HEK293T (cell line): ENCODE measurements around the gene TRIM36.
A peak's percentile ranks its signal among the peaks of the same experiment; 100 is the strongest.

Source experiments
- CTCF ChIA-PET: fragments of 350-600 bp; formaldehyde crosslinking; extraction: SDS; loops from one replicate; lab custom pipeline; 2021; ENCODE audit warnings: antibody characterized with exemption, inconsistent platforms; lab: Yijun Ruan, JAX
- POLR2A ChIA-PET: fragments of 350-600 bp; formaldehyde crosslinking; extraction: SDS; loops from one replicate; lab custom pipeline; 2020; ENCODE audit warnings: antibody characterized with exemption, inconsistent platforms; lab: Yijun Ruan, JAX
- DNase-seq: peaks from one replicate; pipeline ENCODE4 v3.0.0; 2012; ENCODE audit warnings: mixed read lengths; ENCODE audit errors: extremely low spot score
- ARNT ChIP-seq: fragments of 450-650 bp; IDR thresholded peaks from 2 replicates; pipeline ENCODE4 v1.6.1; 2017; ENCODE audit warnings: mild to moderate bottlenecking
- BHLHE40 ChIP-seq: fragments of 450-650 bp; IDR thresholded peaks from 2 replicates; pipeline ENCODE4 v1.6.1; 2016; ENCODE audit warnings: mild to moderate bottlenecking, moderate library complexity, borderline replicate concordance
- CTBP1 ChIP-seq: fragments of 450-650 bp; IDR thresholded peaks from 2 replicates; pipeline ENCODE4 v1.6.1; 2016; ENCODE audit warnings: borderline replicate concordance
- ELF4 ChIP-seq: fragments of 450-650 bp; IDR thresholded peaks from 2 replicates; pipeline ENCODE4 v1.6.1; 2017; ENCODE audit warnings: antibody characterized with exemption
- FOXA1 ChIP-seq: fragments of 450-650 bp; IDR thresholded peaks from 2 replicates; pipeline ENCODE4 v1.6.1; 2016; ENCODE audit warnings: mild to moderate bottlenecking
- FOXK2 ChIP-seq: fragments of 450-650 bp; IDR thresholded peaks from 2 replicates; pipeline ENCODE4 v1.6.1; 2016; ENCODE audit warnings: mild to moderate bottlenecking
- FOXM1 ChIP-seq: fragments of 450-650 bp; IDR thresholded peaks from 2 replicates; pipeline ENCODE4 v1.6.1; 2017; ENCODE audit warnings: mild to moderate bottlenecking, borderline replicate concordance
- HDGF ChIP-seq: fragments of 450-650 bp; IDR thresholded peaks from 2 replicates; pipeline ENCODE4 v1.6.1; 2017; ENCODE audit warnings: antibody characterized with exemption, borderline replicate concordance
- L3MBTL2 ChIP-seq: fragments of 450-650 bp; conservative IDR thresholded peaks from 2 replicates; pipeline ENCODE4 v1.6.1; 2016; ENCODE audit warnings: mild to moderate bottlenecking
- LEF1 ChIP-seq: fragments of 450-650 bp; IDR thresholded peaks from 2 replicates; pipeline ENCODE4 v1.6.1; 2017; ENCODE audit warnings: mild to moderate bottlenecking, borderline replicate concordance
- NFRKB ChIP-seq: fragments of 450-650 bp; IDR thresholded peaks from 2 replicates; pipeline ENCODE4 v1.6.1; 2016; ENCODE audit warnings: mild to moderate bottlenecking, moderate library complexity
- SP1 ChIP-seq: fragments of 450-650 bp; IDR thresholded peaks from 2 replicates; pipeline ENCODE4 v1.6.1; 2017
- SUZ12 ChIP-seq: fragments of 450-650 bp; IDR thresholded peaks from 2 replicates; pipeline ENCODE4 v1.6.1; 2016; ENCODE audit warnings: mild to moderate bottlenecking
- TARDBP ChIP-seq: fragments of 450-650 bp; IDR thresholded peaks from 2 replicates; pipeline ENCODE4 v1.6.1; 2016
- ZNF384 ChIP-seq: fragments of 450-650 bp; IDR thresholded peaks from 2 replicates; pipeline ENCODE4 v1.6.1; 2016
- TF ChIP-seq, protein P1 (sequence below): fragments of 450-650 bp; IDR thresholded peaks from 2 replicates; pipeline ENCODE4 v1.6.1; 2016

TRIM36 gene

DNA sequence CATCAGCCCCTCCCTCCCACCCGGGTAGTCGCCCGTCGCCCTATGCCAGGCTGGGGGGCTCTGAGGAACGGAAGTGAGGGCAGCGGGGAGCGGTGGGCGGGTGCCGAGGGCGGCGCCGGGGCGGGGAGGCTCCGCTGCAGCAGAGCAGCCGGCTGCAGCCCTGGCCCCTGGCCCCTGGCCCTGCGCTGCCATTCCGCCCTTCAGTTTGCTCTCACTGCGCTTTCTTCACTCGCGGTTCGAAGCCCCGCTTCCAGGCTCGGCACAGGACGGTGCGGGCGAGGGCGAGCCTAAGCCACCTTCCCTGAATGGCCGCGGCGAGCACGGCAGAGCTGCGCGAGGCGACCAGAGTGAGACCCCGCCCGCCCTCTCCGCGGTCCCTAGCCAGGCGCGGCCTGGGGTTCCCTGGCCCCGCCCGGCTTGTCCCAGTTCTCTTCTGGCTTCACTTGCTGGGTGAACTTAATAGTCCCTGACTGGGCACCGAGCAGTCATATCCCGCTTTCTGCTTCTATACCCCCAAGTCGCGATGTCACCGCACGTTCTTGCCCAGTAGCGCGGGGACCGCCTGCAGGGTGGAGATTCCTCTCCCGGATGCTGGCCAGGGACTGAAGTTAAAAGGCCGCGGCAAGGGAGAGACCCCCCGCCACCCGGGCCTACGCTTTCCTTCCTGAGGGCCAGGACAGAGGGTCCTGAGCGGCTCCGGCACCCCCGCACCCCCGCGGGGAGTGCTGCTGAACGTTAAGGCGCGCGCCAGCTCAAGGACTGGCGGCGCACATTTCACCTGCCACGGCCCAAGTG lies 623 bp upstream of the TRIM36 start:
- ChIA-PET POLR2A (interaction anchor here (0.6 to 1.7 kb wide), 5 partner anchors 9 to 92 kb away, joined by 3 to 6 read pairs (median 4); partner anchors contain the start of gene PGGT1B), CTCF (no interaction called here)
- peak; percentile 53 for DNase-seq
- TF ChIP-seq L3MBTL2 (peak; percentile 63; the same call in 1 of the 2 replicates), SP1 (peak; percentile 67), ELF4 (no peak)

DNA sequence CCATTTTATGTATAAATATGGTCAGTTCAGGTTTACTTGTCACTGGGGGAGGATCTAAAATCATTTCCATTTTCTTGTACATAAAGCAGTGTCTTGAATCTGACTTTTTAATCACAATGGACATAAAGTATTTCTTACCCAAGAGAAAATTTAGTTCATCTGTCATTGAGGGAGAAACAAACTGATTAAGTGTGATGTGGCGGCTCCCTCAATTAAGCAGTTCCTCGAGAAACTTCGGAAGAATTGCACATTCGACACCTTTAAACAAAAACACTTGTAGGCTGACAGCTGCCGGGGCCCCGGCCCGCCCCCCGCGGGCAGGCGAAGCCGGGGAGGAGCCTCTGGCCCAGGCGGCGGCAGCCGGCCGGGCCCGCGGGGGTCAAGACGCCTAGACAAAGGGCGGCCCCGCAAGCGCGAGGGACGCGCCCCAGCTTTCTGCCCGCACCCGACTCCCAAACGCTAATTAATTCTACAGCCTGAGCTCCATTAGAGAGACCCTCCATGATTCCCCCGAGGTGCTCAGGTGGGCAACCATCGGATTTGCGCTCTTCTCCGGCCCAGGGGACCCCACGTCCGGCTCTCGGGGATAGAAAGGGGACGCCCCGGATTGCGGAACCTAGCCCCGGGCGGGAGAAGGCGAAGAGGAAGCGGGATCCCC lies 750 bp downstream of the TRIM36 start:
- TF ChIP-seq TARDBP (no peak), ZNF384 (no peak), CTBP1 (no peak), LEF1 (no peak), FOXM1 (no peak), NFRKB (no peak), BHLHE40 (no peak), HDGF (no peak)
- TF ChIP-seq, protein P1, sequence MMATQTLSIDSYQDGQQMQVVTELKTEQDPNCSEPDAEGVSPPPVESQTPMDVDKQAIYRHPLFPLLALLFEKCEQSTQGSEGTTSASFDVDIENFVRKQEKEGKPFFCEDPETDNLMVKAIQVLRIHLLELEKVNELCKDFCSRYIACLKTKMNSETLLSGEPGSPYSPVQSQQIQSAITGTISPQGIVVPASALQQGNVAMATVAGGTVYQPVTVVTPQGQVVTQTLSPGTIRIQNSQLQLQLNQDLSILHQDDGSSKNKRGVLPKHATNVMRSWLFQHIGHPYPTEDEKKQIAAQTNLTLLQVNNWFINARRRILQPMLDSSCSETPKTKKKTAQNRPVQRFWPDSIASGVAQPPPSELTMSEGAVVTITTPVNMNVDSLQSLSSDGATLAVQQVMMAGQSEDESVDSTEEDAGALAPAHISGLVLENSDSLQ = no peak
- peak; percentile 37 for DNase-seq
- ChIA-PET POLR2A (interaction anchor here (1.0 to 1.7 kb wide), 2 partner anchors 11 to 68 kb away, joined by 5 to 6 read pairs; no protein-coding TSS in a partner anchor), CTCF (no interaction called here)

DNA sequence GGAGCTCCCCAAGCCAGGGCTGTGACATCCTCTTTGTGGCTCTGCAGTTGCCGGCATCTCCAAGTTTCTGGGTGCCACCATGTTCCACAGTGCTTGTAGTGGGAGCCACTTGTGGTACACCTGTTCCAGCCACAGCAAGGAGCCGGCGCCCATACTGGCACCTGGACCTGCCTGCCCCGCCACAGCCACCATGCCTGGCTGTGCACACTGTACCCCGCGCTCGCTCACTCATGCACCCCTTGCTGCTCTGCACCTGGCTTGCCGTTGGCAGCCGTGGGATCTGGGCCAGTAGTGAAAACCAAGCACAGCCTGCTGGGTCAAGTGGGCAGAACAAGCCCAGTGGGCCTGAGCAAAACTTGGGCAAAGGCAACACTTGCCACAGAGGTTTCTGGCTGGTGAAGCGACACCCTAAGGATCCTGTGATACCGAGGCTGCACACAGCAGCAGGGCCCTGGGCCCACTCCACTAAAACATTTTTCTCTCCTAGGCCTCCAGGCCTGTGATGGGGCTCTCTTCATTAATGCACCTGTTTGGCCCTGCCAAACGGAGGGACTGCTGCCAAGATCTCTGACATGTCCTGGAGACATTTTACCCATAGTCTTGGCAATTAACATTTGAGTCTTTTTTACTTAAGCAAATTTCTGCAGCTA lies 2.8 kb downstream of the TRIM36 start:
- ChIA-PET POLR2A (no interaction called here), CTCF (no interaction called here)
- no peak for TF ChIP-seq NFRKB
- TF ChIP-seq FOXK2 = no peak
- no peak for TF ChIP-seq L3MBTL2
- TF ChIP-seq ZNF384 = no peak
- no peak for TF ChIP-seq LEF1
- TF ChIP-seq, protein P1 = no peak
- no peak for TF ChIP-seq BHLHE40
- TF ChIP-seq SP1 = no peak
- TF ChIP-seq HDGF = no peak
- no peak for TF ChIP-seq CTBP1
- no peak for TF ChIP-seq TARDBP
- no peak for TF ChIP-seq SUZ12
- TF ChIP-seq ELF4 = no peak
- TF ChIP-seq ARNT = no peak
- TF ChIP-seq FOXM1 = no peak
- no peak for TF ChIP-seq FOXA1
- no peak for DNase-seq

DNA sequence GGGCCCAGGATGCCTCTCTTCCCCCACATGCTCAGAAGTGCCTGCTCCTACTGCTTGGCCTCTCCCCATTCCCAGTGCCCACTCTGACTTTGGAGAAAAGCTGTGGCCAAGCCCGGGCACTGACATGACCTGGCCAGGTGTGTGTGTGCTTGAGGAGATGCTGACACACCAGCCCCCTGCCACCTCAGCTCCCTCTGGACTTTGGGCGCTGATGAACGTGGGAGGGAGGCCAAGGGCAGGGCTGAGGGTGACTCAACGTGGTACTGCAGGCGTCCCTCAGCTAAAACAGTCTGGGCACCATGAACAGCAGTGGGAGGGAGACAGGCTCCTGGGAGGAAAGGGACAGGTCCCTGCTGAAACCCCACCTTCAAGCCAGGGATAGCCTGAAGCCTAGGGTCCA lies 3.9 kb downstream of the TRIM36 start:
- ChIA-PET POLR2A (no interaction called here), CTCF (no interaction called here)
- TF ChIP-seq TARDBP = no peak
- no peak for TF ChIP-seq ZNF384
- no peak for TF ChIP-seq ARNT
- no peak for TF ChIP-seq FOXM1
- TF ChIP-seq FOXK2 = no peak
- TF ChIP-seq CTBP1 = no peak
- no peak for TF ChIP-seq L3MBTL2
- TF ChIP-seq ELF4 = no peak
- no peak for TF ChIP-seq SUZ12
- no peak for TF ChIP-seq FOXA1
- TF ChIP-seq, protein P1 = no peak
- no peak for TF ChIP-seq HDGF
- no peak for TF ChIP-seq BHLHE40
- no peak for TF ChIP-seq NFRKB
- DNase-seq = no peak

DNA sequence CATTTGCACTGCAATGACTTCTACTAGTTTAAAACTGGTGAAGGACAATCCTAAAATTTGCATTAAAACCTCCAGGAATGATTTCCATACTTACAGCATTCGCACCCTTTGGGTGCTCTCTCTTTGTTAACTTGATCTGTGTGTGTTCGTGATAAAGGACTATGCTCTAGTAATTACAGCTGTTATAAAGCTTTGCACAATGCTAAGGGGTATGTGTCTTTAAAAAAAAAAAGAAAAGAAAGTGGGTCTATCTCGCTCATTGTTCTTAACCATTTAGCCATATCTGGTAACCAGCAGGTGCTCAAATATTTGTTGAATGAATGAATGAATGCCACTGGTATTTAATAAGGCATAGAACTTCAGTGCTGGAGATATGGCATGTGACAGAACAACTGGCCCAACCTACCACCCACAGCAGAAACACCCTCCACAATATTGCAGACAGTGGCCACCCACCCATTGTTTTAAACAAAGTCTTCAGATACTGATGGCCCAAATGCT lies 8.7 kb downstream of the TRIM36 start:
- TF ChIP-seq HDGF (no peak), FOXM1 (no peak), SUZ12 (no peak), CTBP1 (no peak), SP1 (no peak), BHLHE40 (no peak), ZNF384 (no peak), FOXA1 (no peak), LEF1 (no peak), ELF4 (no peak)
- TF ChIP-seq, protein P1 = no peak
- ChIA-PET CTCF (no interaction called here), POLR2A (no interaction called here)
- DNase-seq = no peak
